Parathyroid adenoma (tissue), 2 donors: ENCODE results near the gene KAT5.
"Not testable (repeated sequence)": the region's sequence is repeated elsewhere in the genome, so short reads cannot be mapped to it uniquely, and the experiment has no call there.

ENCODE experiments used
- H2AFZ ChIP-seq: fragments of 300-600 bp; sonication (generic); one replicate; pipeline ENCODE4 v1.7.0; 2017; ENCODE audit warnings: antibody characterized with exemption, mild to moderate bottlenecking
- H3K27ac ChIP-seq: fragments of 300-600 bp; sonication (generic); one replicate; pipeline ENCODE4 v1.7.0; 2017
- H3K27me3 ChIP-seq: fragments of 300-600 bp; sonication (generic); one replicate; pipeline ENCODE4 v1.7.0; 2017; ENCODE audit warnings: low read length; ENCODE audit not compliant: control insufficient read depth, insufficient read depth
- H3K36me3 ChIP-seq: fragments of 300-600 bp; sonication (generic); one replicate; pipeline ENCODE4 v1.7.0; 2017; ENCODE audit warnings: low read length; ENCODE audit not compliant: control insufficient read depth, insufficient read depth
- H3K4me1 ChIP-seq: fragments of 300-600 bp; sonication (generic); one replicate; pipeline ENCODE4 v1.7.0; 2017; ENCODE audit warnings: control low read depth
- H3K4me2 ChIP-seq: fragments of 300-600 bp; sonication (generic); one replicate; pipeline ENCODE4 v1.7.0; 2017; ENCODE audit warnings: low read length
- H3K4me3 ChIP-seq: fragments of 300-600 bp; sonication (generic); one replicate; pipeline ENCODE4 v1.7.0; 2017; ENCODE audit warnings: low read depth, low read length
- H3K79me2 ChIP-seq: fragments of 300-600 bp; sonication (generic); one replicate; pipeline ENCODE4 v1.7.0; 2017; ENCODE audit warnings: control low read depth
- H3K9ac ChIP-seq: fragments of 300-600 bp; sonication (generic); one replicate; pipeline ENCODE4 v1.7.0; 2017; ENCODE audit warnings: mild to moderate bottlenecking
- H3K9me3 ChIP-seq: fragments of 300-600 bp; sonication (generic); one replicate; pipeline ENCODE4 v1.7.0; 2017; ENCODE audit warnings: low read length; ENCODE audit not compliant: control insufficient read depth
- CTCF ChIP-seq: fragments of 300-600 bp; sonication (generic); IDR thresholded peaks from one replicate; pipeline ENCODE4 v1.7.0; 2017; ENCODE audit warnings: antibody characterized with exemption, mild to moderate bottlenecking
- donor health status: primary hyperparathyroidism.

Gene KAT5

GRCh38 chr11:65700399-65700798 is 11.7 kb upstream of the KAT5 start:
- H3K27ac ChIP-seq: no peak overlapping the region
- H3K4me1 ChIP-seq: no peaks in the 10 kb centered on the region
- H3K36me3 ChIP-seq: no peaks in the 10 kb centered on the region
- H2AFZ ChIP-seq: no peak overlapping the region
- H3K4me3 ChIP-seq: no peak overlapping the region
- no peak overlapping the region for H3K9ac ChIP-seq
- H3K79me2 ChIP-seq: no peaks in the 10 kb centered on the region
- H3K4me2 ChIP-seq: no peak overlapping the region
- no peaks in the 10 kb centered on the region for H3K27me3 ChIP-seq
- H3K9me3 ChIP-seq: no peaks in the 10 kb centered on the region
- TF ChIP-seq CTCF: no peak

- H3K4me2 ChIP-seq: no peak overlapping the region
- H3K9ac ChIP-seq: no peak overlapping the region
- H3K36me3 ChIP-seq: no peaks in the 10 kb centered on the region
- H3K4me3 ChIP-seq: no peak overlapping the region
- no peak overlapping the region for H3K27ac ChIP-seq
- H3K27me3 ChIP-seq: no peaks in the 10 kb centered on the region
- no peaks in the 10 kb centered on the region for H3K4me1 ChIP-seq
- no peak overlapping the region for H2AFZ ChIP-seq
- no peaks in the 10 kb centered on the region for H3K9me3 ChIP-seq
- no peaks in the 10 kb centered on the region for H3K79me2 ChIP-seq
- TF ChIP-seq CTCF: no peak
Measured at GRCh38 chr11:65701686-65702085, 10.4 kb upstream of the KAT5 start.

GRCh38 chr11:65703846-65704245 is 8.2 kb upstream of the KAT5 start:
- no peaks in the 10 kb centered on the region for H3K9me3 ChIP-seq
- TF ChIP-seq CTCF: no peak
- H3K4me1 ChIP-seq: no peaks in the 10 kb centered on the region
- H3K27me3 ChIP-seq: no peaks in the 10 kb centered on the region
- no peaks in the 10 kb centered on the region for H3K79me2 ChIP-seq
- no peak overlapping the region for H2AFZ ChIP-seq
- H3K4me2 ChIP-seq: no peak overlapping the region
- H3K36me3 ChIP-seq: no peaks in the 10 kb centered on the region
- H3K27ac ChIP-seq: no peak overlapping the region
- no peak overlapping the region for H3K9ac ChIP-seq
- no peak overlapping the region for H3K4me3 ChIP-seq

DNA sequence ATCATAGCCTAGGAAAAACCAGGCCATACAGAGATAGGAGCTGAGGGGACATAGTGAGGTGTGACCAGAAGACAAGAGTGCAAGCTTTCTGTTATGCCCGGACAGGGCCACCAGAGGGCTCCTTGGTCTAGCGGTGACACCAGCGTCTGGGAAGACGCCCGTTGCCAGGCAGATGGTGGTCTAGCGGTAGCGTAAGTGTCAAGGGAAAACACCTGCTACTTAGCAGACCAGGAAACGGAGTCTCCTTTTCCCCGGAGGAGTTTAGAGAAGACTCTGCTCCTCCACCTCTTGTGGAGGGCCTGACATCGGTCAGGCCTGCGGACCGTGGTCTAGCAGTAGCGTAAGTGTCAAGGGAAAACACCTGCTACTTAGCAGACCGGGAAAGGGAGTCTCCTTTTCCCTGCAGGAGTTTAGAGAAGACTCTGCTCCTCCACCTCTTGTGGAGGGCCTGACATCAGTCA is 5.7 kb upstream of the KAT5 start:
- peak; percentile 61 for TF ChIP-seq CTCF
- not testable (repeated sequence) for H3K9ac ChIP-seq, H3K4me2 ChIP-seq, H3K9me3 ChIP-seq, H3K4me1 ChIP-seq, H3K27ac ChIP-seq, H3K4me3 ChIP-seq, H3K79me2 ChIP-seq, H3K36me3 ChIP-seq, H3K27me3 ChIP-seq
- peak overlapping the region; percentile 90 for H2AFZ ChIP-seq

- not testable (repeated sequence) for H3K27me3 ChIP-seq, H2AFZ ChIP-seq, H3K36me3 ChIP-seq, H3K9ac ChIP-seq, H3K9me3 ChIP-seq, H3K27ac ChIP-seq, H3K79me2 ChIP-seq, H3K4me3 ChIP-seq, H3K4me1 ChIP-seq, H3K4me2 ChIP-seq
Measured at GRCh38 chr11:65707002-65707401, 5.0 kb upstream of the KAT5 start.
